Ovary (tissue), 3 donors: ENCODE data around the gene FGF2.

Experiments used
- POLR2A ChIP-seq: fragments of 450-650 bp; IDR thresholded peaks from one replicate; pipeline ENCODE4 v1.6.1; 2017; ENCODE audit warnings: antibody characterized with exemption, mild to moderate bottlenecking, moderate library complexity
- TF ChIP-seq, protein P1 (sequence below), 3 donors: fragments of 450-650 bp in 2 of 3; fragments of 200-600 bp in 1 of 3; IDR thresholded peaks; one replicate each; pipeline versions ENCODE4 v1.5.1 to v1.8.0; 2016 to 2022; ENCODE audit warnings: antibody characterized with exemption in 3 of 3, mild to moderate bottlenecking in 1 of 3
- donor health status: DM: no; HTN: no; CAD: no.

DNA sequence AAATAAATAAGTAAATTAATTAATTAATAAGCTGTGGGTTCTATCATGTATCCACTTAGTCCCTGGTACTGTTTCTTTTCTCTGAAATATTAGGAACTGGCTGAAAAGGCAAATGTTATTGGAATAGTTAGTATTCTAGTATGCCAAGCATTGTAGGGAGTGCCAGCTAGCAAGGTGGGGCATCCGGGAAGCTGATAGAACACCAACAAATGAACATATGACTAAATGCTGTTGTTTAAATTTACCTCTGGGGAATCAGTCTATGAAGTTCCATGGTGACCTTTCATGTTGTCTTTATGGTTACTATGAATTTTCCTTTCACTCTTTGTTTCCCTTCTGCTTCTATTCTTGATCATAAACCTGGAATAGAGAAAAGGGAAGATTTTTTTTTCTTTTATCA, 63.1 kb downstream of the FGF2 start:
- TF ChIP-seq, protein P1, sequence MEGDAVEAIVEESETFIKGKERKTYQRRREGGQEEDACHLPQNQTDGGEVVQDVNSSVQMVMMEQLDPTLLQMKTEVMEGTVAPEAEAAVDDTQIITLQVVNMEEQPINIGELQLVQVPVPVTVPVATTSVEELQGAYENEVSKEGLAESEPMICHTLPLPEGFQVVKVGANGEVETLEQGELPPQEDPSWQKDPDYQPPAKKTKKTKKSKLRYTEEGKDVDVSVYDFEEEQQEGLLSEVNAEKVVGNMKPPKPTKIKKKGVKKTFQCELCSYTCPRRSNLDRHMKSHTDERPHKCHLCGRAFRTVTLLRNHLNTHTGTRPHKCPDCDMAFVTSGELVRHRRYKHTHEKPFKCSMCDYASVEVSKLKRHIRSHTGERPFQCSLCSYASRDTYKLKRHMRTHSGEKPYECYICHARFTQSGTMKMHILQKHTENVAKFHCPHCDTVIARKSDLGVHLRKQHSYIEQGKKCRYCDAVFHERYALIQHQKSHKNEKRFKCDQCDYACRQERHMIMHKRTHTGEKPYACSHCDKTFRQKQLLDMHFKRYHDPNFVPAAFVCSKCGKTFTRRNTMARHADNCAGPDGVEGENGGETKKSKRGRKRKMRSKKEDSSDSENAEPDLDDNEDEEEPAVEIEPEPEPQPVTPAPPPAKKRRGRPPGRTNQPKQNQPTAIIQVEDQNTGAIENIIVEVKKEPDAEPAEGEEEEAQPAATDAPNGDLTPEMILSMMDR (IDR thresholded peaks at IDR 0.05), result no peak
- TF ChIP-seq POLR2A, result no peak
